Neural progenitor cell (in vitro differentiated cells): ENCODE data around the gene ASH1L. TPM values are rescaled to one million over a fixed set of nuclear protein-coding genes. Genes with fewer than 3 reads are reported as not detected.

Experiments used
- DNase-seq: peaks from one replicate; pipeline ENCODE4 v3.0.0-alpha.2; 2016; ENCODE audit warnings: low spot score
- H2AFZ ChIP-seq: fragments of 200-600 bp; sonication (generic); replicated peaks from 2 replicates; pipeline ENCODE4 v1.6.1; 2016; ENCODE audit warnings: antibody characterized with exemption
- H3F3A ChIP-seq: fragments of 200-600 bp; sonication (generic); 2 replicates; pipeline ENCODE4 v1.6.1; 2016; ENCODE audit warnings: antibody characterized with exemption, low read depth
- H3K27ac ChIP-seq: fragments of 200-600 bp; sonication (generic); 2 replicates; pipeline ENCODE4 v1.5.1; 2016; ENCODE audit warnings: mild to moderate bottlenecking
- H3K27me3 ChIP-seq: fragments of 200-600 bp; sonication (generic); 2 replicates; pipeline ENCODE4 v1.6.1; 2016; ENCODE audit warnings: mild to moderate bottlenecking, moderate library complexity
- H3K36me3 ChIP-seq: fragments of 200-600 bp; sonication (generic); 2 replicates; pipeline ENCODE4 v1.5.1; 2016
- H3K4me1 ChIP-seq: fragments of 200-600 bp; sonication (generic); 2 replicates; pipeline ENCODE4 v1.6.1; 2016; ENCODE audit warnings: mixed run types
- H3K4me2 ChIP-seq: fragments of 200-600 bp; sonication (generic); 2 replicates; pipeline ENCODE4 v1.6.1; 2016
- H3K4me3 ChIP-seq: fragments of 200-600 bp; sonication (generic); 2 replicates; pipeline ENCODE4 v1.5.1; 2016
- H3K79me2 ChIP-seq: fragments of 200-600 bp; sonication (generic); 2 replicates; pipeline ENCODE4 v1.6.1; 2016; ENCODE audit warnings: low read depth
- H3K9ac ChIP-seq: fragments of 200-600 bp; sonication (generic); 2 replicates; pipeline ENCODE4 v1.6.1; 2016
- H3K9me3 ChIP-seq: fragments of 200-600 bp; sonication (generic); 2 replicates; pipeline ENCODE4 v1.5.1; 2016; ENCODE audit warnings: low read depth
- H4K20me1 ChIP-seq: fragments of 200-600 bp; sonication (generic); 2 replicates; pipeline ENCODE4 v1.6.1; 2016; ENCODE audit warnings: low read depth
- H3K27ac Mint-ChIP-seq: 3 replicates; pipeline ENCODE4 v1.8.0; 2021; ENCODE audit warnings: mixed read lengths
- H3K27me3 Mint-ChIP-seq: 2 replicates; pipeline ENCODE4 v1.8.0; 2022; ENCODE audit warnings: low read depth, mild to moderate bottlenecking, inconsistent platforms, moderate library complexity, mixed read lengths; ENCODE audit not compliant: insufficient read depth
- H3K36me3 Mint-ChIP-seq: 3 replicates; pipeline ENCODE4 v1.8.0; 2021; ENCODE audit warnings: mixed read lengths
- H3K4me1 Mint-ChIP-seq: 3 replicates; pipeline ENCODE4 v1.8.0; 2021; ENCODE audit warnings: mixed read lengths
- H3K4me3 Mint-ChIP-seq: 3 replicates; pipeline ENCODE4 v1.8.0; 2021; ENCODE audit warnings: mild to moderate bottlenecking, moderate library complexity, mixed read lengths
- H3K9me3 Mint-ChIP-seq: 3 replicates; pipeline ENCODE4 v1.8.0; 2020; ENCODE audit warnings: mixed read lengths
- CTCF ChIP-seq: fragments of 200-600 bp; sonication (generic); IDR thresholded peaks from 2 replicates; pipeline ENCODE4 v1.5.1; 2017; ENCODE audit warnings: antibody characterized with exemption, mild to moderate bottlenecking
- EZH2 ChIP-seq: fragments of 200-600 bp; sonication (generic); IDR thresholded peaks from 2 replicates; pipeline ENCODE4 v1.6.1; 2017; ENCODE audit warnings: antibody characterized with exemption, mild to moderate bottlenecking, moderate library complexity
- EZH2phosphoT487 ChIP-seq: fragments of 200-600 bp; sonication (generic); IDR thresholded peaks from 2 replicates; pipeline ENCODE4 v1.6.1; 2017; ENCODE audit warnings: antibody characterized with exemption
- total RNA-seq: library from RNA; depleted of rRNA; stranded (reverse); fragments of >200 nt; gene quantifications from 2 replicates; pipeline ENCODE4 v1.2.3, GENCODE V29; 2015; ENCODE audit warnings: low replicate concordance

The ASH1L gene
- total RNA-seq, 1 donor from 2014 or later = 42.1 TPM

GRCh38 chr1:155526356-155526755, 36.2 kb downstream of the ASH1L start:
- Mint-ChIP-seq H3K36me3 (peaks cover under 1% of the 10 kb centered on the region), H3K4me3 (no peak overlapping the region), H3K9me3 (no peaks in the 10 kb centered on the region), H3K27me3 (no peaks in the 10 kb centered on the region), H3K27ac (no peak overlapping the region), H3K4me1 (no peaks in the 10 kb centered on the region)
- Histone ChIP-seq H3K79me2 (peaks cover 93% of the 10 kb centered on the region), H3K4me1 (no peaks in the 10 kb centered on the region), H3K27me3 (no peaks in the 10 kb centered on the region), H2AFZ (no peak overlapping the region), H3K27ac (no peak overlapping the region), H3K36me3 (no peaks in the 10 kb centered on the region), H3F3A (no peaks in the 10 kb centered on the region), H3K9ac (no peak overlapping the region), H3K4me3 (no peak overlapping the region), H4K20me1 (peaks cover 24% of the 10 kb centered on the region), H3K9me3 (no peaks in the 10 kb centered on the region), H3K4me2 (no peak overlapping the region)
- TF ChIP-seq CTCF (no peak), EZH2phosphoT487 (no peak), EZH2 (no peak)
- DNase-seq = no peak

GRCh38 chr1:155522069-155522468, 40.5 kb downstream of the ASH1L start:
- H3K4me3 Mint-ChIP-seq = no peak overlapping the region
- no peaks in the 10 kb centered on the region for H3K4me1 Mint-ChIP-seq
- Histone ChIP-seq H3K4me3 (no peak overlapping the region), H3K27me3 (no peaks in the 10 kb centered on the region), H3K9me3 (no peaks in the 10 kb centered on the region), H3K9ac (no peak overlapping the region), H3K4me1 (no peaks in the 10 kb centered on the region), H3K79me2 (peaks cover 90% of the 10 kb centered on the region), H2AFZ (no peak overlapping the region), H3K4me2 (no peak overlapping the region), H4K20me1 (peaks cover 27% of the 10 kb centered on the region), H3K27ac (no peak overlapping the region), H3F3A (peaks cover 2% of the 10 kb centered on the region), H3K36me3 (no peaks in the 10 kb centered on the region)
- H3K9me3 Mint-ChIP-seq = peaks cover 6% of the 10 kb centered on the region
- H3K36me3 Mint-ChIP-seq = peaks cover 23% of the 10 kb centered on the region
- H3K27ac Mint-ChIP-seq = no peak overlapping the region
- no peak for DNase-seq
- no peaks in the 10 kb centered on the region for H3K27me3 Mint-ChIP-seq
- TF ChIP-seq CTCF = no peak
- TF ChIP-seq EZH2phosphoT487 = no peak
- no peak for TF ChIP-seq EZH2

- Histone ChIP-seq H3F3A (peaks cover 2% of the 10 kb centered on the region), H3K27me3 (no peaks in the 10 kb centered on the region), H3K79me2 (peaks cover 89% of the 10 kb centered on the region), H2AFZ (no peak overlapping the region), H3K4me1 (no peaks in the 10 kb centered on the region), H3K9me3 (no peaks in the 10 kb centered on the region), H3K27ac (no peak overlapping the region), H3K36me3 (no peaks in the 10 kb centered on the region), H3K4me2 (no peak overlapping the region), H3K9ac (no peak overlapping the region), H4K20me1 (peaks cover 23% of the 10 kb centered on the region), H3K4me3 (no peak overlapping the region)
- Mint-ChIP-seq H3K27ac (no peak overlapping the region), H3K9me3 (peaks cover 8% of the 10 kb centered on the region), H3K27me3 (no peaks in the 10 kb centered on the region), H3K36me3 (peaks cover 26% of the 10 kb centered on the region), H3K4me1 (no peaks in the 10 kb centered on the region), H3K4me3 (no peak overlapping the region)
- TF ChIP-seq EZH2phosphoT487 = no peak
- TF ChIP-seq EZH2 = no peak
- TF ChIP-seq CTCF = no peak
- no peak for DNase-seq
Observed at GRCh38 chr1:155518484-155518883, 44.1 kb downstream of the ASH1L start.
